ENCODE data around the gene KRTAP19-4.
"Not testable (repeated sequence)": the region's sequence is repeated elsewhere in the genome, so short reads cannot be mapped to it uniquely, and the experiment has no call there.

KRTAP19-4 gene

DNA sequence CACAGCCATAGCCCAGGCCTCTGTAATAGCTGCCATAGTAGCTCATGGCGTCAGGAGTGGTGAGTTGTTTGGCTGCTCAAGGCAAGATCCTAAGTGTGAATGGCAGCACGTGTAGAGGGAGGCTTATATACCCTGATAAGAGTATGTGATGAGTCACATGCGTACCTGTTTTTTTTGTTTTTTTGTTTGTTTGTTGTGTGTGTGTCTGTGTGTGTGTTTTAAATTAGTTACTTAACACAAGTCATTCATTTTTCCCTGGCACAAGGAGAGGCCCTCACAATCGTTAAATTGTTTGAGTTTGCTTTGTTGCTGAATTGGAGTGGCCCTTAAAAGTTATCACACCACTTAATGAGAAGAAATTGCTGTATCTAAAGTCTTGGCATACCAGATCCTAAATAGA lies at the start of gene KRTAP19-4:
Gene KRTAP19-4, minus strand, starts transcription at position 101 of the 400 bp plus-strand sequence. Its CDS starts 55 bp downstream, at position 46.
- no peak for DNase-seq (ENCODE audit: low spot score)

DNA sequence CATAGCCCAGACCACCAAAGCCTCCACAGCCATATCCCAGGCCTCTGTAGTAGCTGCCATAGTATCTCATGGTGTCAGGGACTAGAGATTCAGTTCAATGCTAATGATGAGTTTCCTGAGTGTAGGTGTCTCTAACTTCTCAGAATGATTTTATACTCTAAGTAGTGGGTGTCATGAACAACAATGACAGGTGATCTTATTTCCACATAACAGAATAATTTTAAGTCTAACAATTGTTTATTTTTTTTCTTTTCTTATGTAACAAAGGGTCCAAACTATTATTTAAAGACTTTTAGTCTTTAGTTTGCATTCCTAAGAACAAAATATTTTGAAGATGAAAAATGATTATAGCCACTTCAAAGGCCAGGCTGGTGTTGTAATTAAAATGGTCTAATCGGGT lies 44.8 kb upstream of the KRTAP19-4 start, which contains the start of gene KRTAP19-6:
Gene KRTAP19-6, minus strand, starts transcription at position 101 of the 400 bp plus-strand sequence. Its CDS starts 31 bp downstream, at position 70.
- DNase-seq (ENCODE audit: low spot score): no peak

DNA sequence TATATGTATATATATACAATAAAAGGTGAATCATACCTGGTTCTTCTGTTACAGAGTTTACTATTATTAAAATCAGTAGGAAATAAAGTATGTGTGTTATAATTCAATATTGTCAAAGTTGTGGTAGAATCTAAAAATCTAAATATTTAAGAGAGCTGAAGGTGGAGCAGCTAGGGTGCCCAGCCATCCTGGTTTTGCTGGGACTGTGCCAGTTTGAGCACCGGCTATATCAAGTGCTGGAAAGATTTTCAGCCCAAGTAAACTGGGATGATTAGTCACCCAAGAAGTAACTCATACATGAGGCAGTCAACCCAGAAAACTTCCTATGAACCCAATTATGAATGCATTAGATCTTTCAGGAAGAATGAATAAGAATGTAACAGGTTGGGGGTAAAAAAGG lies 21.9 kb upstream of the KRTAP19-4 start:
- DNase-seq (ENCODE audit: low spot score): no peak

DNA sequence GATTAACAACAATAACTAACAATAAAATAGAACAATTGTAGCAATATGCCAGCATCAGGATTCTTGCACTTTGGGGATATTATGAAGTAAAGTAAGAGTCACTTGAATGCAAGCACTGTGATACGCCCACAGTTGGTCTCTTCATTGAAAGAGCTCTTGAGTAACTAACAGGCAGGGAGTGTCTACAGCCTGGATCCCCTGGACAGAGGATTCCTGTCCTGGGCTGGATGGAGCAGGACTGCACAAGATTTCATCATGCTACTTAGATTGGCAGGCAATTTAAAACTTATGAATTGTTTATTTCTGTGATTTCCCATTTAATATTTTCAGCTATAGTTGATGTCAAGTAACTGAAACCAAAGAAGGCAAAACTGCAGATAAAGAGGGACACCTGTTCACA lies 18.7 kb upstream of the KRTAP19-4 start:
- DNase-seq (ENCODE audit: low spot score): no peak

GRCh38 chr21:30505621-30506205 lies 8.7 kb upstream of the KRTAP19-4 start:
- DNase-seq (ENCODE audit: low spot score): not testable (repeated sequence)

GRCh38 chr21:30502041-30502440 lies 5.1 kb upstream of the KRTAP19-4 start, which contains the start of gene KRTAP19-5:
TSS of gene KRTAP19-5 (minus strand) at chr21:30502141. CDS start at chr21:30502090, 51 bp downstream.
- no peak for DNase-seq (ENCODE audit: low spot score)

DNA sequence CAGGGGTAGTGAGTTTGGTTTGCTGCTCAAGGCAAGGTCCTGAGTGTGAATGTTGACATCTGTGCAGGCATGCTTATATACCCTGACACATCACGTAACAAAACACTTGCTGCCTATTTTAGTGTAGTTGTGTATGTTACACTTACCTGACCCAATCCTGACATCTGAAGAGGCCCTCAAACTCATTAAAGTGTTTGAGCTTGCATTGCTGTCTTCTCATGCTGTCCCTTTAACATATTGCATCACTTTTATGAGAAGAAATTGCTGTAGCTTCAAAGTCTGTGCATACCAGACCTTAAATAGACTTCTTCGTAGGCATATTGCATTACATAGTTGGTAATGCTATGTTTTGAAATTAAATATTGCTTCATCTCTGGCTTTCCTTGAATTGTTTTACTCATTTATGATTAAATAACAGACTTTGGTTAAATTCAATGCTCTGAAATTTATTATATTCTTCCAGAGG lies 5.0 kb downstream of the KRTAP19-4 start, which contains the start of gene KRTAP19-3:
Gene KRTAP19-3, minus strand, starts transcription at position 51 of the 466 bp plus-strand sequence. CDS start 56 bp downstream, outside the sequence.
- no peak for DNase-seq (ENCODE audit: low spot score)

- DNase-seq (ENCODE audit: low spot score): no peak
Measured at GRCh38 chr21:30487336-30487735, 9.6 kb downstream of the KRTAP19-4 start, which contains the start of gene KRTAP19-2. TSS of gene KRTAP19-2 (minus strand) at chr21:30487436. CDS start at chr21:30487348, 88 bp downstream.

DNA sequence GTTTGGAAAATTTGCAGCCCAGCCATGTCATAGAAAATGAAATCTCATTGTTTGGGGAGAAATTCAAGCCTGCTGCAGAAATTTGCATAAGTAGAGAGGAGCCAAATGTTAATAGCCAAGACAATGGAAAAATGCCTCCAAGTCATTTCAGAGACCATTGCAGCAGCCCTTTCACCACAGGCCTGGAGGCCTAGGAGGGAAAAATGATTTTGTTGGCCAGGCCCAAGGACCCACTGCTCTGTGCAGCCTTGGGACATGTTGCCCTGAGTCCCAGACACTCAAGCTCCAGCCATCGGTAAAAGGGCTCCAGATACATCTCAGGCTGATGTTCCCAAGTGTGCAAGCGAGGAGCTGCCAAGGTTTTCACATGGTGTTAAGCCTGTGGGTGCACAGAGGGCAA lies 10.8 kb downstream of the KRTAP19-4 start:
- DNase-seq (ENCODE audit: low spot score): no peak

GRCh38 chr21:30482130-30482529 lies 14.8 kb downstream of the KRTAP19-4 start:
- DNase-seq (ENCODE audit: low spot score): no peak

- DNase-seq (ENCODE audit: low spot score): no peak
Measured at GRCh38 chr21:30480145-30480544, 16.8 kb downstream of the KRTAP19-4 start, which contains the start of gene KRTAP19-1. TSS of gene KRTAP19-1 (minus strand) at chr21:30480367. CDS start at chr21:30480317, 50 bp downstream.

DNA sequence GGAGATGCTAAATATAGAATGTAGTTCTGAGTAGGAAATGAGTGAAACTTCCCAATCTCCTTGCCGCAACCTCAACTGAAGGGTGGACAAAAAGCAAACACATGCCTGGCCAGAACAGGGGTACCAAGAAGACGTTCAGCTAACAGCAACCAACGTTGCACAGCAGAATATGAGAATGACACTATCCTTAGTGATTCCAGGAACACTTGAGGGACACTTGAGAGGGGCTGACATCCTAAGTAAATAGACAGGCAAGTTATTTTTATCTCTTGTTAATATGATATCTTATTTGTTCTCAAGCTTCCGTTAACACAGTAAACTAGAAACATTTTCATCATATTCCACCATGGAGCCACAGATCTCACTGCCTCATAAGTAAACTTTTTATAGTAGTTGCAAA lies 17.7 kb downstream of the KRTAP19-4 start:
- no peak for DNase-seq (ENCODE audit: low spot score)

GRCh38 chr21:30478004-30478403 lies 19.0 kb downstream of the KRTAP19-4 start:
- DNase-seq (ENCODE audit: low spot score): no peak

DNA sequence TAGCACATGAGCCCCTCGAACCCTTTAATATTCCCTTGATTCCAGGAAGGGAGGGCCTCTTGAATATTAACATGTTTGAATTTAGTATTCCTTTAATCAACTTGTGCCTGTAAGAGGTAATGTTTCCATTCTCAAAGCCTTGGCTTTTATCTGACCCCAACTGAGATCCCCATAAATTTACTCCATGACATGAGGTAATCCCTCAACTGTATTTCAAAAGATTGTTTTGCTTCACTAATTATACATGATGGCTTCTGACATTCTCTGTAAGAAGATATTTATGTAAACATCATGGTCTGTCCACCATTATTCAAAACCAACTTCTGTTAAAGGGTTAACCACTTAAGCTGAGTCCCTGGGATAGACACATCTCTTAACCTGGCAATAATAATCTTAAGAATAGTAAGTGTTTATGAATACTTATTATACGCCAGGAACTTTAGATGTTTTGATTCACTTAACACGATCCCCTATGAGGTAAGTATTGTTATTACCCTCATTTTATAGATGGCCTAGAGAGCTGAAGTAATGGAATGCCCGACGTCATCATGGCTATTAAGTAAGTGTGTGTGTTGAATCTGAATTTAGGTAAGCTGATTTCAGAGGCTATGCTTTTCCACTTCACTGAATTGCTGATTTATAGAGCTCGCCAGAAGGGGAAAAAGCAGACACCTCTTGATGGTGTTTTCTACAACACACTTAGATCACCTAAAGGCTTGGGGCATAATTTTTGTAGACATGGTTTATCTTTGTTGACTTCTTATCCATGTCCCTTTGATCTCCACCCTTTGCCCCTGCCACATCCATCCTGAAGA lies 27.9 kb downstream of the KRTAP19-4 start:
- DNase-seq (ENCODE audit: low spot score): no peak

DNA sequence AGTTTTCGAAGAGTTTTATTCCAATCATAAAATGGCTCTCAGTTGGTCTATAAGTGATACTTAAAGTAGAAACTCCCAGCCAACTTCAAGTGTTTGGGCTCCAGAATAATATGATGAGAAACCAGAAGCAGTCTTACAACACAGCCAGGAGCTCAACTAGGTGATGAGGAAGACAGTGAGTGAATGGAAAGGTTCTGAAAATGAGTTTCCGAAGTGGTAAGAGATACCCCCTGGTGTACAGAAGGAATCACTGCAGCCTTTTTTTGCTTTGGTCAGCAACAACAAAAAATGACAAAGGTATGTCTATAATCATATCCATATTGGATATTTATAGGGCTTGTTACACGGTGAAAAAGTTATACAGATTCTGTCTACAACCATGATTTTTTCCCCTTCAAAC lies 33.3 kb downstream of the KRTAP19-4 start:
- DNase-seq (ENCODE audit: low spot score): no peak

GRCh38 chr21:30448514-30448913 lies 48.5 kb downstream of the KRTAP19-4 start:
- DNase-seq (ENCODE audit: low spot score): no peak

DNA sequence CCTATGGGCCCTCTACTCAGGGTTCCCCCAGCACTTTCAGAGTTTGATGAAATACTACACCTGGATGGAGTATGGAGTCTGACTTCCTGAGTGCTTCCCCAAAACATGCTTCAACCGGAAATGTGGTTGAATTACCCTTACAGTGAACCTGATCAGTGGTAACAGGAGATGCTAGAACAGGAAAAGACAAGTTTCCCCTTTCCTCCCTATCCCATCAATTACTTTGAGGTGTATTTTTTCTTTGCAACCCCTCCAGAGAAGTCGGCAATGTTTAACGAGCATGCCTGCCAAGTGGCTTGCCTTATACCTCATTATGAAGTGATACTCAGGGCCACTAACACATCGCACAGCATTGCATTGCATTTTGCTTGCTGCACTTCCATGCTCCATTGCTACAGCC lies 49.9 kb downstream of the KRTAP19-4 start:
- DNase-seq (ENCODE audit: low spot score): no peak

Measured in Ammon's horn (tissue), 1 donor.